Stimulated activated memory B cell treated with anti-CD40 and anti-IgM and Interleukin-4, amounts not matched to agents 10 μg/mL and 1 μg/mL and 100 μg/mL, for 72 hours (primary cell): Measurements from ENCODE around the gene ZCCHC24.
A peak's percentile ranks its signal among the peaks of the same experiment; 100 is the strongest.

Experiments
- ATAC-seq: fragments of 150-1000 bp; cut with Tn5 transposase; 2 replicates; pipeline ENCODE4 v1.10.0; 2021
- H3K27ac Mint-ChIP-seq: one replicate; pipeline ENCODE4 v1.8.0; 2022; ENCODE audit warnings: mild to moderate bottlenecking, mixed read lengths
- H3K27me3 Mint-ChIP-seq: one replicate; pipeline ENCODE4 v1.8.0; 2022; ENCODE audit warnings: mixed read lengths
- H3K36me3 Mint-ChIP-seq: one replicate; pipeline ENCODE4 v1.8.0; 2022; ENCODE audit warnings: mixed read lengths
- H3K4me1 Mint-ChIP-seq: one replicate; pipeline ENCODE4 v1.8.0; 2022; ENCODE audit warnings: mixed read lengths
- H3K4me3 Mint-ChIP-seq: one replicate; pipeline ENCODE4 v1.8.0; 2022; ENCODE audit warnings: mild to moderate bottlenecking, moderate library complexity, mixed read lengths
- H3K9me3 Mint-ChIP-seq: one replicate; pipeline ENCODE4 v1.8.0; 2022; ENCODE audit warnings: mixed read lengths

ZCCHC24 gene

DNA sequence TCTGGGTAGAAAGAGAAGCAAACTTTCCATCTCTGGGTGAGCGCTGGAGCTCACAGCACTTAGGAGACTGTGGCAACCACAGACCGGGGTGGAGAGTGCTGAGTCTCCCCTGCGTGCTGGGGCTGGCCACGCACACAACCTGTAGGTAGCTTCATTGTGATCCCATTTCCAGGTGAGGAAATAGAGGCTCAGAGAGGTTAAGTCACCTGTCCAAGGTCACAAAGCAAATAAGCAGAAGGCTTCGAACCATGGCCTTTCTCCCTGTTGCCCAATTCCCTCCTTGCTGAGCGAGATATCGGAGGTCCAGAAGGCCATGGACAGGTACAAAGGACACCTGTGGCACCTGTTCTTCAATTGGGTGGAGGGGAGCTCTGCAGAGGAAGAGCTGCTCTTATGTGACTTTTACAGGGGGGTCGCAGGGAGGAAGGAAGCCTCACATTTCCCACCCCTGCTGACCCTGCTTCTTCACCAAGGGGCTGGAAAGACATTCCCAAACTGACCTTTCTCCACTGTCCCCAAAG is 39.4 kb downstream of the ZCCHC24 start:
- Mint-ChIP-seq H3K27ac (no peak overlapping the region), H3K27me3 (peaks cover 37% of the 10 kb centered on the region), H3K4me3 (no peak overlapping the region), H3K36me3 (no peaks in the 10 kb centered on the region), H3K4me1 (peaks cover 7% of the 10 kb centered on the region), H3K9me3 (no peaks in the 10 kb centered on the region)
- no peak for ATAC-seq

GRCh38 chr10:79405221-79405994 is 40.0 kb downstream of the ZCCHC24 start:
- Mint-ChIP-seq H3K4me1 (peaks cover 7% of the 10 kb centered on the region), H3K36me3 (no peaks in the 10 kb centered on the region), H3K4me3 (no peak overlapping the region), H3K27me3 (peaks cover 37% of the 10 kb centered on the region), H3K9me3 (no peaks in the 10 kb centered on the region), H3K27ac (no peak overlapping the region)
- no peak for ATAC-seq

DNA sequence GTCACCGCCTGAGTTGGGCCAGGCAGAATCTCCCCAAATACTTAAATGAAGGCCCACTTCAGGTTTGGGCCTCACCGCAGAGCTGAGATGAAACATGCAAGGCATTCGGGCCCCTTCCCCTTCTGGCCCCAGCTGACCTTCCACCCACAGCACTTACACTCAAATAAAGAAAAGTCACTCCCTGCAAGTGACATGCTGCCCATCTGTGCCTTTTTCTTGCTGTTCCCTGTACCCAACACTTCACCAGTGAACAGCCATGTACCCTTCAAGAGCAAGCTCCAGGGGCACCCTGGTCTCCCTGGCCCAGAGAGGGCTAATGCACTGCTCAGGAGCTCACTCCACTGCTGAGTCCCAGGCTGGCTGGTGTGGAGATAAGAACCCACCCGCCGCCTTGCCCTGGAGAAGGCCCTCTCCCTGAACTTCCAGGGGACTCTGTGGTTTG is 40.7 kb downstream of the ZCCHC24 start:
- Mint-ChIP-seq H3K27ac (no peak overlapping the region), H3K27me3 (peaks cover 37% of the 10 kb centered on the region), H3K9me3 (no peaks in the 10 kb centered on the region), H3K36me3 (no peaks in the 10 kb centered on the region), H3K4me1 (peaks cover 8% of the 10 kb centered on the region), H3K4me3 (no peak overlapping the region)
- ATAC-seq: no peak

GRCh38 chr10:79404231-79404609 is 41.2 kb downstream of the ZCCHC24 start:
- Mint-ChIP-seq H3K27ac (no peak overlapping the region), H3K9me3 (no peaks in the 10 kb centered on the region), H3K36me3 (no peaks in the 10 kb centered on the region), H3K4me1 (peaks cover 13% of the 10 kb centered on the region), H3K4me3 (no peak overlapping the region), H3K27me3 (peaks cover 37% of the 10 kb centered on the region)
- ATAC-seq: no peak

DNA sequence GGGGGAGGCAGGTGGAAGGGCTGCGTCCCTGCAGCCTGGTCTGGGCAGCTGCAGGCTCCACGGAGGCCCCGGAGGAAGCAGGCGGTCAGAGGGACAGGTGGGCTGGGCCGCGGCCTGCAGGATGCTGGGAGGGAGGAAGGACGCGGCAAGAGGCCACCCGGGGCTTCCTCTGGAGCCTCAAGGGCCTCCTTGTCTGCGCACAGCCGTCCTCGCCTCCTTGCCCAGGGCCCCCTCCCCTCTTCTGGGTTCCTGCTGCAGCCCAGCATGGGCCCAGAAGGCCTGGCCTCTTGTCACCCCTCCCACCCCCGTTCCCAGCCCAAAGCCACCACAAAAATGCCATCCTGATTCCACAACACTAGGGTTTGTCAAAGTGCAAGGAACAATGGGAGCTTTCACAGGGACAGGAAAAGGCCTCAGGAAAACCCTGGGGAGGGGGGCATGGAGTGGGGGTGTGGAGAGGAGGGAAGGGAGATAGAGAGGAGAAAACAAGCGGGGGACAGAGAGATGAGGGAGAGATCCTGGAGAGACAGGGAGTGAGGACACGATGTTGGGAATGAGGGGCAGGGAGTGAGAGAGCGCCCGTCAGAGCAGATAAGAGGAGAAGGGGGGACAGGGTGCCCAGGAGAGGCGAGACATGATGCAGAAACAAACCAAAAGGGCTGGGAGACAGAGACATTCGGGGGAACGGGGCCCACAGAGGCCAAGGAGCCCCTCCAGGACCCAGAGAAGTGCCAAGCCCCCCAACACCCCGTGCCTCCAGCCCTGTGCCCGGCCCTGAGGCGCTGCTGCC is 41.8 kb downstream of the ZCCHC24 start:
- Mint-ChIP-seq H3K36me3 (no peaks in the 10 kb centered on the region), H3K4me1 (peaks cover 13% of the 10 kb centered on the region), H3K27me3 (peaks cover 37% of the 10 kb centered on the region), H3K9me3 (no peaks in the 10 kb centered on the region), H3K27ac (no peak overlapping the region), H3K4me3 (no peak overlapping the region)
- ATAC-seq: no peak

GRCh38 chr10:79402951-79403350 is 42.5 kb downstream of the ZCCHC24 start:
- Mint-ChIP-seq H3K9me3 (no peaks in the 10 kb centered on the region), H3K4me1 (peaks cover 13% of the 10 kb centered on the region), H3K27ac (no peak overlapping the region), H3K36me3 (no peaks in the 10 kb centered on the region), H3K27me3 (peaks cover 37% of the 10 kb centered on the region), H3K4me3 (no peak overlapping the region)
- no peak for ATAC-seq

GRCh38 chr10:79402625-79402946 is 42.8 kb downstream of the ZCCHC24 start:
- Mint-ChIP-seq H3K4me3 (no peak overlapping the region), H3K36me3 (no peaks in the 10 kb centered on the region), H3K9me3 (no peaks in the 10 kb centered on the region), H3K27ac (no peak overlapping the region), H3K27me3 (peaks cover 37% of the 10 kb centered on the region), H3K4me1 (peaks cover 13% of the 10 kb centered on the region)
- ATAC-seq: no peak

DNA sequence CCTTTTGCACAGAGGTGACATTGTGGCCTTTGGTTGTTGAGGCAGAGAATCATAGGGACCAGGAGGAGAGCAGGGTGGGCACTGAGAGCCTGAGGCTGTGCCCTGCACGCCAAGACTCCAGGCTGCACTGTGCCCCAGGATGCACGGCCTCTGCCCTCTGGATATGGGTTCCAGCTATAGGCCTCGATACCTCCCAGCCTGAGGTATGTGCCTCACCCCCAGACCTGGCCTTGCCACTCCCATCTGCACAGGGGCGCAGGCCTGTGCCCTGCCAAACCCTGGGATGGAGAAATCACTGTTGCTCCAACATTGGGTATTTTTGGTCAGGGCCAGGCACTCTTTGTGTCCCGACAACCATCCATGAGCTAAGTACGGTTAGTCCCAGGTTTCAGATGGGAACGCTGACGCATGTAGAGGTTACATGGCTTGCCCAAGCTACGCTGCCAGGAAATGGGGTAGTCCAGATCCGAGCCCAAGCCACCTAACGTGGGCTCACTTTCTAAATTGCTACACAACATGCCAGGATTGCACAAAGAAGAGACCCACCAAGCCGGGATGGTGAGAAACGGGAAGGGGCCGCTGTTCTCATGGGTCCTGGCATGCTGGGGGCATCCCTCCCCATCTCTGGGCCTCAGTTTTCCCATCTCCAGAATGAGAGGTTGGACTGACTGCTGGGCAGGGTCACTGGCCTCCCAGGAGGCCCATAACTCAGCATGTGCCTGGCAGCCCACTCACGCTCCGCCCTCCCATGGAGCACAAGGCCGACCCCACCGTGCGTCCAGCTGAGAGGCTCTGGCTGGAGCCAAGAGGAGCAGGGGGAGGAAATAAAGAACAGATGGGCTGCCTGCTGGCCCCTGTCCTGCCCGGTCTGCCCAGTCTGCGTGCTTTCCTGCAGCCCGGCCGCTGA is 44.2 kb downstream of the ZCCHC24 start:
- Mint-ChIP-seq H3K9me3 (no peaks in the 10 kb centered on the region), H3K4me1 (peaks cover 13% of the 10 kb centered on the region), H3K4me3 (no peak overlapping the region), H3K36me3 (no peaks in the 10 kb centered on the region), H3K27ac (no peak overlapping the region), H3K27me3 (peaks cover 37% of the 10 kb centered on the region)
- no peak for ATAC-seq

- peaks cover 28% of the 10 kb centered on the region for H3K27me3 Mint-ChIP-seq
- no peaks in the 10 kb centered on the region for H3K36me3 Mint-ChIP-seq
- H3K4me1 Mint-ChIP-seq: peaks cover 12% of the 10 kb centered on the region
- no peak overlapping the region for H3K27ac Mint-ChIP-seq
- no peak for ATAC-seq
- H3K9me3 Mint-ChIP-seq: no peaks in the 10 kb centered on the region
- H3K4me3 Mint-ChIP-seq: no peak overlapping the region
Observed at GRCh38 chr10:79400146-79401004, 45.0 kb downstream of the ZCCHC24 start.

GRCh38 chr10:79399223-79399831 is 46.1 kb downstream of the ZCCHC24 start:
- Mint-ChIP-seq H3K9me3 (no peaks in the 10 kb centered on the region), H3K36me3 (no peaks in the 10 kb centered on the region), H3K27ac (no peak overlapping the region), H3K27me3 (peaks cover 17% of the 10 kb centered on the region), H3K4me1 (peaks cover 6% of the 10 kb centered on the region), H3K4me3 (no peak overlapping the region)
- peak; percentile 16 for ATAC-seq

GRCh38 chr10:79398642-79399041 is 46.8 kb downstream of the ZCCHC24 start:
- H3K4me3 Mint-ChIP-seq: no peak overlapping the region
- H3K36me3 Mint-ChIP-seq: no peaks in the 10 kb centered on the region
- no peaks in the 10 kb centered on the region for H3K9me3 Mint-ChIP-seq
- H3K4me1 Mint-ChIP-seq: peaks cover 6% of the 10 kb centered on the region
- H3K27me3 Mint-ChIP-seq: peaks cover 10% of the 10 kb centered on the region
- no peak overlapping the region for H3K27ac Mint-ChIP-seq
- no peak for ATAC-seq

DNA sequence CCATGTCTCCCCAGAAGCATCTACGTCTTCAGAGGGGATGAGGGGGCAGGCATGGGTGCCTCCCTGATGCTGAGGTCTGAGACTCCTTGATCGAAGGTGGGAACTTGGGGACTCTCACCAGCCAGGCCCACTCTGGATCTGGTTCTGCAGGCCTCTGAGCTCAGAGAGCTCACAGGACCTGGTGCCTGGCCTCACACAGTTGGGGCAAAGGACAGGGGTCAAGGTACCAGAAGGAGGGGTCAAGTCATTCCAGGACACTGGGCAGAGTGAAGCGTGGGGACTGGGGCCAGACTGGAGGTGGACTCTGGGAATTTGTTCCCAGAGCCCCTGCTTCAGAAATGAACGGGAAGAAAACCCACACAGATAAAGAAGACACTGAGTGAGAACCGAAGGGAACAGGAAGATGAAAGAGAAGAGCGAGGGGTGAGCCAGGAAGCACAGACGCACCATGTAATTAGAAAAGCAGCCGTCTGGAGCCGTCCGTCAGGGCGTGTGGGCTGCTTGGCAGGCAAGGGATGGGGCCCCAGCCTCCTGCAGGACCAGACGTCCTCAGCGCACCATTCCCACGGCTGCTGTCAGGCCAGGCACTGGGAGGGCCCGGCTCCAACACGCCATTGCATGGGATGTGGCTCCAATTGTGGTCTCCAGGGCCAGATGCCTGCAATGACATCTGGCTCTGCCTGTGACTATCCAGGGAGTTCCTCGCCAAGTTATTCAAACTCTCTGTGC is 47.7 kb downstream of the ZCCHC24 start:
- Mint-ChIP-seq H3K9me3 (no peaks in the 10 kb centered on the region), H3K36me3 (no peaks in the 10 kb centered on the region), H3K27me3 (peaks cover 1% of the 10 kb centered on the region), H3K4me1 (peaks cover 6% of the 10 kb centered on the region), H3K27ac (no peak overlapping the region), H3K4me3 (no peak overlapping the region)
- ATAC-seq: no peak

GRCh38 chr10:79397051-79397450 is 48.4 kb downstream of the ZCCHC24 start:
- no peaks in the 10 kb centered on the region for H3K36me3 Mint-ChIP-seq
- no peak for ATAC-seq
- no peak overlapping the region for H3K27ac Mint-ChIP-seq
- H3K9me3 Mint-ChIP-seq: no peaks in the 10 kb centered on the region
- no peak overlapping the region for H3K4me3 Mint-ChIP-seq
- peaks cover 6% of the 10 kb centered on the region for H3K4me1 Mint-ChIP-seq
- H3K27me3 Mint-ChIP-seq: no peaks in the 10 kb centered on the region
